ENCODE data around the gene ARHGEF28.

The ARHGEF28 gene

DNA sequence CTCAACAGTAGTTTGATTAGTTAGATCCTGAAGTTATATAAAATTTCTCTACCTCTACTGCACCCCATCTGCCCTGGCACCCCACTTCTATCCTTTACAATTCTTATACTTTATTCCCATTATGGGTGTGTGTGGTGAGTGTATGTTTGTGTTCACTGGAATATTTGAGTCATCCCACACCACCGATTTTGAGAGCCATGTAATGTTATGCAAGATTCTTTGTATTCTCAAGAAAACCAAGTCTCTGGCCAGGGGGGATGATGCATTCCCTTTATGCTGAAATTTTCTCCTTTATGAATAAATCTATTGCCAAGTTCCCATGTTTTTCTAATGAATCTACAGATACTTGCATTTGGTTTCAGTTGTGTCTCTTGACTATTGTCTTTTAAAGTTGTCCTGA, 266.8 kb downstream of the ARHGEF28 start:
- Histone ChIP-seq H3K27me3 (replicated peaks; ENCODE audit: control insufficient read depth, insufficient read depth, low read length) (0 out of 2 replicates have a peak, but pooled peaks cover 2% of the 10 kb centered on the region), H3K36me3 (ENCODE audit: control insufficient read depth, insufficient read depth, low read length) (no peaks in the 10 kb centered on the region), H3K4me3 (replicated peaks; ENCODE audit: low read depth, low read length) (no peak overlapping the region)
- TF ChIP-seq, protein P1, sequence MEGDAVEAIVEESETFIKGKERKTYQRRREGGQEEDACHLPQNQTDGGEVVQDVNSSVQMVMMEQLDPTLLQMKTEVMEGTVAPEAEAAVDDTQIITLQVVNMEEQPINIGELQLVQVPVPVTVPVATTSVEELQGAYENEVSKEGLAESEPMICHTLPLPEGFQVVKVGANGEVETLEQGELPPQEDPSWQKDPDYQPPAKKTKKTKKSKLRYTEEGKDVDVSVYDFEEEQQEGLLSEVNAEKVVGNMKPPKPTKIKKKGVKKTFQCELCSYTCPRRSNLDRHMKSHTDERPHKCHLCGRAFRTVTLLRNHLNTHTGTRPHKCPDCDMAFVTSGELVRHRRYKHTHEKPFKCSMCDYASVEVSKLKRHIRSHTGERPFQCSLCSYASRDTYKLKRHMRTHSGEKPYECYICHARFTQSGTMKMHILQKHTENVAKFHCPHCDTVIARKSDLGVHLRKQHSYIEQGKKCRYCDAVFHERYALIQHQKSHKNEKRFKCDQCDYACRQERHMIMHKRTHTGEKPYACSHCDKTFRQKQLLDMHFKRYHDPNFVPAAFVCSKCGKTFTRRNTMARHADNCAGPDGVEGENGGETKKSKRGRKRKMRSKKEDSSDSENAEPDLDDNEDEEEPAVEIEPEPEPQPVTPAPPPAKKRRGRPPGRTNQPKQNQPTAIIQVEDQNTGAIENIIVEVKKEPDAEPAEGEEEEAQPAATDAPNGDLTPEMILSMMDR (IDR thresholded peaks at IDR 0.05; ENCODE audit: insufficient read depth, low read length, poor library complexity, severe bottlenecking) = no peak
- no peak for DNase-seq (ENCODE audit: extremely low read depth, insufficient read length)

- no peak overlapping the region for H3K4me3 ChIP-seq (replicated peaks; ENCODE audit: low read depth, low read length)
- TF ChIP-seq, protein P1 (IDR thresholded peaks at IDR 0.05; ENCODE audit: insufficient read depth, low read length, poor library complexity, severe bottlenecking) = no peak
- no peaks in the 10 kb centered on the region for H3K36me3 ChIP-seq (ENCODE audit: control insufficient read depth, insufficient read depth, low read length)
- 0 out of 2 replicates have a peak, but pooled peaks cover 2% of the 10 kb centered on the region for H3K27me3 ChIP-seq (replicated peaks; ENCODE audit: control insufficient read depth, insufficient read depth, low read length)
- DNase-seq (ENCODE audit: extremely low read depth, insufficient read length) = no peak
Measured at GRCh38 chr5:73893813-73894212, 267.8 kb downstream of the ARHGEF28 start.

- 0 out of 2 replicates have a peak, but pooled peaks cover 2% of the 10 kb centered on the region for H3K27me3 ChIP-seq (replicated peaks; ENCODE audit: control insufficient read depth, insufficient read depth, low read length)
Measured at GRCh38 chr5:73894860-73895259, 268.9 kb downstream of the ARHGEF28 start.

DNA sequence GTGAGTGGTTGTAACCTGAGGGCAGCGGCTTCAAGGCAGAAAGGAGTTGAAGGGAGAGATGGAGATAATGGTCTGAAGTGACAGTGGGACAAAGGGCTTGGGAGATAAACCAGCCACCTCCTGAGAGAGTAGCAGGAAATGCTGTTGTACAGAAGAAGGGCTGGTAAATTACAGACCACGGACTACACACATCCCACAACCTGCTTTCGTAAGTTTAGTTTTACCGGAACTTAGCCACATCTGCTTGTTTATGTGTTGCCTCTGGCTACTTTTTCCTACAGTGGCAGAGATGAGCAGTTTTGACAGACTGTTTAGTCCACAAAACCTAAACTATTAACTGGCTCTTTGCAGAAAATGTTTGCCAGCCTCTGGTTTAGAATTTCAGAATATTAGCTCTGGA, 269.5 kb downstream of the ARHGEF28 start:
- TF ChIP-seq, protein P1 (IDR thresholded peaks at IDR 0.05; ENCODE audit: insufficient read depth, low read length, poor library complexity, severe bottlenecking) = no peak
- no peak for DNase-seq (ENCODE audit: extremely low read depth, insufficient read length)

More at GRCh38 chr5:73894860-73895259, 268.9 kb downstream of the ARHGEF28 start:
- no peak overlapping the region for H3K4me3 ChIP-seq (replicated peaks; ENCODE audit: low read depth, low read length)
- no peak for DNase-seq (ENCODE audit: extremely low read depth, insufficient read length)
- H3K36me3 ChIP-seq (ENCODE audit: control insufficient read depth, insufficient read depth, low read length) = no peaks in the 10 kb centered on the region
- TF ChIP-seq, protein P1 (IDR thresholded peaks at IDR 0.05; ENCODE audit: insufficient read depth, low read length, poor library complexity, severe bottlenecking) = no peak

GRCh38 chr5:73896097-73896496, 270.1 kb downstream of the ARHGEF28 start:
- H3K4me3 ChIP-seq (replicated peaks; ENCODE audit: low read depth, low read length) = no peak overlapping the region
- no peak for DNase-seq (ENCODE audit: extremely low read depth, insufficient read length)
- TF ChIP-seq, protein P1 (IDR thresholded peaks at IDR 0.05; ENCODE audit: insufficient read depth, low read length, poor library complexity, severe bottlenecking) = no peak
- H3K36me3 ChIP-seq (ENCODE audit: control insufficient read depth, insufficient read depth, low read length) = no peaks in the 10 kb centered on the region
- H3K27me3 ChIP-seq (replicated peaks; ENCODE audit: control insufficient read depth, insufficient read depth, low read length) = no peaks in the 10 kb centered on the region

More for the DNA sequence above, 269.5 kb downstream of the ARHGEF28 start:
- H3K27me3 ChIP-seq (replicated peaks; ENCODE audit: control insufficient read depth, insufficient read depth, low read length) = 0 out of 2 replicates have a peak, but pooled peaks cover 2% of the 10 kb centered on the region
- no peaks in the 10 kb centered on the region for H3K36me3 ChIP-seq (ENCODE audit: control insufficient read depth, insufficient read depth, low read length)
- H3K4me3 ChIP-seq (replicated peaks; ENCODE audit: low read depth, low read length) = no peak overlapping the region

- TF ChIP-seq, protein P1 (IDR thresholded peaks at IDR 0.05; ENCODE audit: insufficient read depth, low read length, poor library complexity, severe bottlenecking) = no peak
- Histone ChIP-seq H3K36me3 (ENCODE audit: control insufficient read depth, insufficient read depth, low read length) (no peaks in the 10 kb centered on the region), H3K27me3 (replicated peaks; ENCODE audit: control insufficient read depth, insufficient read depth, low read length) (no peaks in the 10 kb centered on the region), H3K4me3 (replicated peaks; ENCODE audit: low read depth, low read length) (no peak overlapping the region)
- no peak for DNase-seq (ENCODE audit: extremely low read depth, insufficient read length)
Measured at GRCh38 chr5:73896668-73897067, 270.7 kb downstream of the ARHGEF28 start.

Data from GM06990 (cell line).